CD4-positive, CD25-positive, alpha-beta regulatory T cell (primary cell): Measurements from ENCODE around the gene UQCRH. TPM values are rescaled to one million over a fixed set of nuclear protein-coding genes. Genes with fewer than 3 reads are reported as not detected.
A peak's percentile ranks its signal among the peaks of the same experiment; 100 is the strongest.

Source experiments
- ATAC-seq, 2 donors: fragments of 150-1000 bp; cut with Tn5 transposase; one replicate each; pipeline ENCODE4 v1.10.0; 2021; ENCODE audit warnings: low read depth in 2 of 2, moderate number of reproducible peaks in 2 of 2, moderate library complexity in 1 of 2
- DNase-seq, 3 donors: peaks; one replicate each; pipeline versions ENCODE4 v3.0.0 to v3.0.0-alpha.2; 2012 to 2022; ENCODE audit warnings: mixed read lengths in 1 of 3
- H3K27ac ChIP-seq: one replicate; pipeline ENCODE4 v1.7.0; 2013; ENCODE audit warnings: mild to moderate bottlenecking, low read length; ENCODE audit not compliant: insufficient read depth, poor library complexity, severe bottlenecking
- H3K27me3 ChIP-seq: one replicate; pipeline ENCODE4 v1.7.0; 2013; ENCODE audit warnings: low read length; ENCODE audit not compliant: control insufficient read depth, insufficient read depth
- H3K36me3 ChIP-seq: one replicate; pipeline ENCODE4 v1.7.0; 2013; ENCODE audit warnings: mild to moderate bottlenecking, low read length, moderate library complexity; ENCODE audit not compliant: control insufficient read depth, insufficient read depth
- H3K4me1 ChIP-seq: 2 replicates; pipeline ENCODE4 v1.7.0; 2013; ENCODE audit warnings: mild to moderate bottlenecking, low read length; ENCODE audit not compliant: insufficient read depth, control insufficient read depth, poor library complexity, severe bottlenecking
- H3K4me3 ChIP-seq: one replicate; pipeline ENCODE4 v1.7.0; 2013; ENCODE audit warnings: low read depth, mild to moderate bottlenecking, low read length, moderate library complexity
- H3K9me3 ChIP-seq, 2 experiments: 1 replicate in 1 of 2; 2 replicates in 1 of 2; pipeline ENCODE4 v1.7.0; 2013; ENCODE audit warnings: low read length in 2 of 2, mild to moderate bottlenecking in 1 of 2, moderate library complexity in 1 of 2; ENCODE audit not compliant: control insufficient read depth in 2 of 2
- H3K27ac Mint-ChIP-seq, 3 donors: one replicate each; pipeline ENCODE4 v1.8.0; 2020 to 2022; ENCODE audit warnings: mild to moderate bottlenecking in 3 of 3, mixed read lengths in 3 of 3, moderate library complexity in 2 of 3
- H3K27me3 Mint-ChIP-seq: one replicate; pipeline ENCODE4 v1.8.0; 2022; ENCODE audit warnings: mild to moderate bottlenecking, mixed read lengths
- H3K36me3 Mint-ChIP-seq: one replicate; pipeline ENCODE4 v1.8.0; 2020; ENCODE audit warnings: mixed read lengths
- H3K4me1 Mint-ChIP-seq, 4 donors: one replicate each; pipeline ENCODE4 v1.8.0; 2020 to 2022; ENCODE audit warnings: mixed read lengths in 4 of 4, mild to moderate bottlenecking in 1 of 4
- H3K4me3 Mint-ChIP-seq, 4 donors: one replicate each; pipeline ENCODE4 v1.8.0; 2020 to 2022; ENCODE audit warnings: mild to moderate bottlenecking in 4 of 4, mixed read lengths in 4 of 4, moderate library complexity in 3 of 4
- H3K9me3 Mint-ChIP-seq, 7 donors: one replicate each; pipeline ENCODE4 v1.8.0; 2020 to 2022; ENCODE audit warnings: mixed read lengths in 7 of 7, mild to moderate bottlenecking in 3 of 7, moderate library complexity in 2 of 7
- polyA plus RNA-seq, 4 donors: library from polyadenylated mRNA; unstranded; fragments of 300-500 nt; fragmentation: Illumina TruSeq; gene quantifications; one replicate each; pipeline ENCODE4 v1.2.3, GENCODE V29; 2021
- total RNA-seq: library from RNA; stranded (reverse); gene quantifications from one replicate; pipeline ENCODE4 v1.2.3, GENCODE V29; 2022

Gene UQCRH
- total and polyA plus RNA-seq, 5 donors from 2014 or later, result 120 to 357 (median 333) TPM

DNA sequence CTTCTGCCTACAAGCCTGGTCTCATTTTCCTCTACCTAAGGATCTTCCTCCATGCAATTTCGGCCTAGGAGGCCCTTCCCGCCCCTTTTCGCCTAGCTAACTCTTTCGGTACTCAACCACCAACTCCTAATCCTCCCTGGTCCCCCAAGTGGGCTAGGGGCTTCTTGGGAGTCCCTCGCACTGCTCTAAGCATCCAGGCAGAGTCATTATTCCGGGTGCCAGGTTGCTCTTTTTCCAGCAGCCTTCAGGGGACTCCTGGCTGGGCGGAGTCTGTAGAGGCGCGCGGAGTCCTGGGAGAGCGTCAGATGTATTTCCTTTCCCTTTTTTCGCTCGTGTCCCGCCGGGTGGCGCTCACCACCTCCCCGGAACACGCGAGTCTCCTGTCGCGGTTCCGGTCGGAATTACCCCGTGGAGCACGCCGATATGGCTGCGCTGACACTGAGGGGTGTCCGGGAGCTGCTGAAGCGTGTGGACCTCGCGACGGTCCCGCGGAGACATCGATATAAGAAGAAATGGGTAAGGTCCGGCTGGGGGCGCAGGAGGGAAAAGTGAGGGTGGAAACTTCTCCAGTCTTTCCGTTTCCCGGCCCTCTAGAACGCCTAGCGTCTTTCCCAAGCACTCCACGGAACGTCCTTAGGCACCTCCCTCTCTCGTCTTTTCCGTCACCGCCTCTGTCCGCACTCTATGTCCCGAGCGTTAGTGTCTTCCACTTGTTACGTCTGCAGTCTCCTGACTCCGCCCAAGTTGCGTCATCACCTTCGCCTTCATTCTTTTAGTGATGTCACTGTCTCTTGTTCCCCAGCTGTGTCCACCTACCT lies 37.1 kb downstream of the UQCRH start, which contains the start of gene NSUN4:
Gene NSUN4 (plus strand): TSS at position 404 of the 818 bp plus-strand sequence. CDS start 20 bp downstream, at position 424.
- H3K27me3 ChIP-seq, result no peaks in the 10 kb centered on the region
- peaks cover 15% of the 10 kb centered on the region for H3K4me1 ChIP-seq
- H3K36me3 ChIP-seq, result peaks cover 21% of the 10 kb centered on the region
- H3K9me3 ChIP-seq, result no peaks in the 10 kb centered on the region
- peak; percentile 89 to 92 for ATAC-seq
- peaks cover 23% of the 10 kb centered on the region for H3K36me3 Mint-ChIP-seq
- no peaks in the 10 kb centered on the region for H3K9me3 Mint-ChIP-seq
- peak; percentile 77 to 91 (median 86) for DNase-seq
- peaks cover 9 to 59% (median 37%) of the 10 kb centered on the region in 4 donors for H3K4me1 Mint-ChIP-seq
- no peaks in the 10 kb centered on the region for H3K27me3 Mint-ChIP-seq
- H3K27ac ChIP-seq, result peak within 1 kb of the TSS; percentile 98
- H3K4me3 ChIP-seq, result peak within 1 kb of the TSS; percentile 95
- H3K27ac Mint-ChIP-seq, result peak within 1 kb of the TSS; percentile 99
- H3K4me3 Mint-ChIP-seq, result peak within 1 kb of the TSS; percentile 94 to 100 (median 98)

DNA sequence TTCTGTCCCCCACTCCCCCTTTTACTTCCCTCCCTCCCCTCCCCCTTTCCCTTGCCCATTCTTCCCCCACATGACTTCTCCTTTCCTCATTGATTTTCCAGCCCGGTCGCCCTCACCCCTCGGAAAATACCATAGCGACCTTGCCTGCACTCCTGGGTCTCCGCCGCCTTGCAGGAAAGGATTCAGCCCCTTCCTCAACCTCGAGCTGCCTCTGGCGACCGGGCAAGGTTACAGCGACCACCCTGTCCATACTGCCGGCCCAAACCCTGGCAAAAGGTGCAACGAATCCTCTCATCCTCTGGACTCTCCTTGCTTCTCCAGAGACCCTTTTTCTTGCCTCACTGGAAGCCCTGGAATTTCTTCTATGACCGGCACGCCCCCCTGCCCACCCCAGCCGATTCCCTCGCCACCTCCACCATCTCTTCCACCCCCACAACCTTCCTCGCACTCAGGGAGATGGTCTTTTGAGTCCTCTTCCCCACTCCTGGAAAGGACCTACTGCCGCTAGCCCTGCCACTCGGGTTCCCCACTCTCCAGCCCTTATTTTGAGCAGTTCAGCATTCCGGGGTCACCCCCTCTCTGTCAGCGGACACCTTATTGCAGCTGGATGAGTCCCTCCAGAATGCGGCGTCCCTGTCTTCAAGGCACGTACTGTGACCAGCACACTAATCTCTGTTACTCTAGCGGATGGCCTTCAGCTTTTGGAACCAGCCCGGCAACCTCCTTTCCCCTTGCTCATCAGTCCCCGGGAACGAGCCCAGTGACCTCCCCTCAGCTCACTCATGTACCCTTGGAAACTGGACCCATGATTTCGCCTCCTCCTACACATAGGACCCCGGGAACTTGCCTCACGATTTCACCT lies 38.0 kb downstream of the UQCRH start:
- Histone ChIP-seq H3K9me3 (no peaks in the 10 kb centered on the region), H3K27me3 (no peaks in the 10 kb centered on the region), H3K4me1 (peaks cover 15% of the 10 kb centered on the region), H3K4me3 (peak overlapping the region; percentile 95), H3K27ac (peak overlapping the region; percentile 98), H3K36me3 (peaks cover 21% of the 10 kb centered on the region)
- Mint-ChIP-seq H3K9me3 (no peaks in the 10 kb centered on the region), H3K4me1 (peaks cover 9 to 59% (median 37%) of the 10 kb centered on the region in 4 donors), H3K36me3 (peaks cover 25% of the 10 kb centered on the region), H3K27ac (peak overlapping the region; percentile 99), H3K27me3 (no peaks in the 10 kb centered on the region), H3K4me3 (peak overlapping the region; percentile 94 to 100 (median 98))
- ATAC-seq, result no peak
- DNase-seq, result no peak

DNA sequence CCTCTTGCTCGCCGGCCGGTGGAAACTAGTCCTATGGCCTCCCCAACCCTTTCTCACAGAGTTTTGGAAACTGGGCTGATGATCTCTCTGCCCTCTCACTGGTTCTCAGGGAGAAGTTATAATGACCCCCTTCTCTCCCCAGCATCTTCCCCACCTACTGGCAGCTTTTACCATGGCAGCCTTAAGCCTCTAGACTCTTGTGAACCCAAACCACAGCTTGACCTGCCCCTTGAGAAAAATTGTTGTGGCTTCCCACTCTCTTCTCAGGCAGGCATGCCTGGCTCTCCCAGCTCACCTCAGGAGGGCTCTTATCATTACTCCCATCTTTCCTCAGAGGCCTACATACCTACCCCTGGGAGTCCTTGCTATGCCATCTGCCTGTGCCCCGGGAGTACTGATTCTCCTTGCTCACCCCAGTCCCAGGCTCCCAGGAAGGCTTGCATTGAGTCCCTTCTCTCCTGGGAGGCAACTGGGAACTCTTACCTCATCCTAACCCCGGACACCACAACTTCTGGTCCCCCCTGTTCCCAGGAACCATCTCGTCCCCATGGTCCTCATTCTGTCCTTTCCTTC lies 38.7 kb downstream of the UQCRH start:
- H3K9me3 Mint-ChIP-seq, result no peaks in the 10 kb centered on the region
- peak overlapping the region; percentile 98 for H3K27ac ChIP-seq
- peaks cover 9 to 59% (median 39%) of the 10 kb centered on the region in 4 donors for H3K4me1 Mint-ChIP-seq
- peaks cover 27% of the 10 kb centered on the region for H3K36me3 ChIP-seq
- H3K4me1 ChIP-seq, result peaks cover 15% of the 10 kb centered on the region
- peak overlapping the region; percentile 80 to 99 (median 99) for H3K27ac Mint-ChIP-seq
- peak overlapping the region; percentile 61 to 99 (median 96) for H3K4me3 Mint-ChIP-seq
- no peaks in the 10 kb centered on the region for H3K27me3 Mint-ChIP-seq
- ATAC-seq (no peak), DNase-seq (peak in 2 of 3 donors; percentile 13 to 37)
- no peaks in the 10 kb centered on the region for H3K9me3 ChIP-seq
- H3K4me3 ChIP-seq, result no peak overlapping the region
- peaks cover 29% of the 10 kb centered on the region for H3K36me3 Mint-ChIP-seq
- no peaks in the 10 kb centered on the region for H3K27me3 ChIP-seq

DNA sequence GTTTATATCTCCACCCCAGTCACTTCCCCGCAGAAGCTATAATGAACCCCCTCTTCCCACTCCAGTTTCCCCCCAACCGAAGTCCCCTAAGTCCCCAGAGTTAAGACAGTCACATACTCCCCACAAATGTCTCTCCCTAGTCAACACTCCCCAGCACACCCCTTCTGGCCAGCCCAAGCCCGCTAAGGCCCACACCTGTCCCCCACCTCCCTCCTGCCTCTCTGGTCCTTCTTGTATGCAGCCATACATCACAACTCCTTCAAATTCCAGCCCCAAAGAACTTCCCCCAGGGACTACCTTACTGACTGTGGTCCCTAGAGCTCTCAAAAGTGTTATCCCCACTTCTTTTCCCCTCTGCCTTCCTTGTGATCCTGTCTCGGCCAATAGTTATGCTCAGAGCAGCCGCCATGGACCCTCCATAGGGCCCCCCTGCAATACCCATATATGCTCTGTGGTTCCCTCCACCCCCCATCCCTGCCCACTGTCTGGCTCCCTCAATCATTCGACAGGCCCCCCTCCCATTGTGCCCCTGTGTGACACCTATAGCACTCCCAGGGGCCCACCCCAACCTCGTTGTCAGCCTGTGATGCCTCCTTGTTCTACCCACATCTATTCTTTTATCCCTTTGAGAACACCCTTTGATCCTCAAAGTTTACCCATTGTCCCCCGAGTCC lies 39.3 kb downstream of the UQCRH start:
- H3K4me3 ChIP-seq, result no peak overlapping the region
- DNase-seq, result no peak
- no peaks in the 10 kb centered on the region for H3K27me3 ChIP-seq
- Mint-ChIP-seq H3K9me3 (no peaks in the 10 kb centered on the region), H3K36me3 (peaks cover 32% of the 10 kb centered on the region), H3K27ac (peak overlapping the region; percentile 52 to 99 (median 99)), H3K4me1 (peaks cover 10 to 63% (median 41%) of the 10 kb centered on the region in 4 donors), H3K4me3 (peak overlapping the region; percentile 27 to 94 (median 54)), H3K27me3 (no peaks in the 10 kb centered on the region)
- no peak for ATAC-seq
- peaks cover 15% of the 10 kb centered on the region for H3K4me1 ChIP-seq
- H3K27ac ChIP-seq, result peak overlapping the region; percentile 23
- H3K36me3 ChIP-seq, result peaks cover 31% of the 10 kb centered on the region
- H3K9me3 ChIP-seq, result no peaks in the 10 kb centered on the region

DNA sequence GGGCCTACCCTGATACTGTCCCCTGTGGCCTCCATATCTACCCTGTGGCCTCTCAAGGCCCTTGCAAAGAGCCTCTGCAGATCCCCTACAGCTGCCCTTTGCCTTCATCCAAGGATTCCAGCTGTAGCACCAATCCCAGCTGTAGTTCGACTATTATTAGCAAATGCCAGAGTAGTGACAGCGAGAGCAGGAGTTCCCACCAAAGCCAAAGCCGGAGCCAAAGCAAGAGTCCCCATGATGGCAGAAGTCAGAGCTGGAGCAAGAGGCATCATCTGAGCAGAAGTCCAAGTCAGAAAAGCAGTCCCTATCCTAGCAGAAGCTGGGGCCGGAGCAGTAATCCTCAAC lies 39.8 kb downstream of the UQCRH start:
- Mint-ChIP-seq H3K27ac (peak overlapping the region; percentile 54 to 99 (median 99)), H3K36me3 (peaks cover 37% of the 10 kb centered on the region), H3K4me1 (peaks cover 15 to 67% (median 46%) of the 10 kb centered on the region in 4 donors), H3K4me3 (peak overlapping the region in 2 of 4 donors; percentile 27 to 94), H3K9me3 (no peaks in the 10 kb centered on the region), H3K27me3 (no peaks in the 10 kb centered on the region)
- H3K9me3 ChIP-seq, result no peaks in the 10 kb centered on the region
- H3K4me1 ChIP-seq, result peaks cover 15% of the 10 kb centered on the region
- no peak overlapping the region for H3K4me3 ChIP-seq
- DNase-seq (no peak), ATAC-seq (no peak)
- H3K27me3 ChIP-seq, result no peaks in the 10 kb centered on the region
- peaks cover 31% of the 10 kb centered on the region for H3K36me3 ChIP-seq
- no peak overlapping the region for H3K27ac ChIP-seq

DNA sequence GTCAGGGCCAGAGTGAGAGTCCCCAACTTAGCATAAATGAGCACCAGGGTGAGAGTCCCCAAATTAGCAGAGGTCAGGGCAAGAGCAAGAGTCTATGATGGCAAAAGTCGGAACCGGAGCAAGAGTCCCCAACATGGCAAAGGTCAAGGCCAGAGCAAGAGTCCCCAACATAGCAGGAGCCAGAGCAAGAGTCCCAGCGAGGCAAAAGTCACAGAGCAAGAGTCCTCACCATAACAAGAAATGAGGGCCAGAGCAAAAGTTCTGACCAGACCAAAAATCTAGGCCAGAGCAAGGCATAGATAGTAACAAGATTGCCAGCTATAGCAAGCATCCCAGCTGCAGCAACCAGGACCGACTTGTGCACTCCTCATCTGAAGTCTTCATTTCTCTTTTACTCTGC lies 40.2 kb downstream of the UQCRH start:
- no peaks in the 10 kb centered on the region for H3K9me3 ChIP-seq
- H3K4me1 ChIP-seq, result peaks cover 15% of the 10 kb centered on the region
- peaks cover 31% of the 10 kb centered on the region for H3K36me3 ChIP-seq
- H3K4me3 ChIP-seq, result no peak overlapping the region
- Mint-ChIP-seq H3K4me1 (peaks cover 13 to 66% (median 45%) of the 10 kb centered on the region in 4 donors), H3K4me3 (peak overlapping the region in 2 of 4 donors; percentile 45 to 94), H3K27ac (peak overlapping the region; percentile 54 to 99 (median 99)), H3K27me3 (no peaks in the 10 kb centered on the region), H3K36me3 (peaks cover 37% of the 10 kb centered on the region), H3K9me3 (no peaks in the 10 kb centered on the region)
- no peak overlapping the region for H3K27ac ChIP-seq
- DNase-seq (no peak), ATAC-seq (no peak)
- no peaks in the 10 kb centered on the region for H3K27me3 ChIP-seq

DNA sequence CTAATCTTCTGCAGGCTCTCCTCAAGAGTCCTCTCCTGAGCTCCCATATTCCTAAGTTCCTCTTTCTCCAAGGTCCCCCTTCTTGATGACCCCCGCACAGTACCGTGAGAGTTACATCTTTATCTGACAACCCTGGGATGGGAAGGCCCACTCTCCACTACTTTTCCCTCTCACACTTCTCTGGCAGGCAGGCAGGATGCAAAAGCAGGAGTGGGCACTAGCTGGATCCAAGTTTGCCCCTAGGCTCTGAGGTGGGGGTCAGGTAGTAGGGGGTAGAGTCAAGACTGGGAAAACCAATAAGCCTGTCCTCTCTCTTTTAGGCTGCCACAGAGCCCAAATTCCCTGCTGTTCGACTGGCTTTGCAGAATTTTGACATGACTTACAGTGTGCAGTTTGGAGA lies 41.0 kb downstream of the UQCRH start:
- peaks cover 39% of the 10 kb centered on the region for H3K36me3 Mint-ChIP-seq
- no peak for DNase-seq
- H3K27ac ChIP-seq, result no peak overlapping the region

More for the DNA sequence above, 41.0 kb downstream of the UQCRH start:
- Histone ChIP-seq H3K4me1 (peaks cover 15% of the 10 kb centered on the region), H3K4me3 (no peak overlapping the region), H3K9me3 (no peaks in the 10 kb centered on the region), H3K27me3 (no peaks in the 10 kb centered on the region), H3K36me3 (peaks cover 34% of the 10 kb centered on the region)
- Mint-ChIP-seq H3K4me3 (peak overlapping the region in 1 of 4 donors; percentile 94), H3K9me3 (no peaks in the 10 kb centered on the region), H3K27me3 (no peaks in the 10 kb centered on the region), H3K4me1 (peaks cover 11 to 62% (median 44%) of the 10 kb centered on the region in 4 donors), H3K27ac (peak overlapping the region in 1 of 3 donors; percentile 99)
- no peak for ATAC-seq
